Muscle layer of duodenum (tissue), 2 donors: ENCODE measurements around the gene CXCL14.

Source experiments
- H3K27ac ChIP-seq: one replicate; pipeline ENCODE4 v1.7.0; 2013; ENCODE audit warnings: mild to moderate bottlenecking, low read length
- H3K27me3 ChIP-seq: one replicate; pipeline ENCODE4 v1.7.0; 2013; ENCODE audit warnings: low read depth, mild to moderate bottlenecking, control low read depth, low read length
- H3K36me3 ChIP-seq, 2 donors: one replicate each; pipeline ENCODE4 v1.7.0; 2013; ENCODE audit warnings: low read length in 2 of 2, control low read depth in 1 of 2, mild to moderate bottlenecking in 1 of 2; ENCODE audit not compliant: insufficient read depth in 2 of 2, control insufficient read depth in 1 of 2
- H3K4me1 ChIP-seq, 2 donors: one replicate each; pipeline ENCODE4 v1.7.0; 2013; ENCODE audit warnings: low read length in 2 of 2, mild to moderate bottlenecking in 2 of 2, control low read depth in 1 of 2, moderate library complexity in 1 of 2; ENCODE audit not compliant: insufficient read depth in 2 of 2, control insufficient read depth in 1 of 2
- H3K4me3 ChIP-seq, 2 donors: one replicate each; pipeline ENCODE4 v1.7.0; 2013; ENCODE audit warnings: low read length in 2 of 2, low read depth in 1 of 2, mild to moderate bottlenecking in 1 of 2
- H3K9me3 ChIP-seq, 2 donors: one replicate each; pipeline ENCODE4 v1.7.0; 2013; ENCODE audit warnings: low read length in 2 of 2, control low read depth in 1 of 2, mild to moderate bottlenecking in 1 of 2; ENCODE audit not compliant: control insufficient read depth in 1 of 2
- donor health status: healthy.

The CXCL14 gene

GRCh38 chr5:135594416-135594960 lies 15.7 kb upstream of the CXCL14 start:
- Histone ChIP-seq H3K27ac (no peak overlapping the region), H3K4me1 (no peaks in the 10 kb centered on the region), H3K4me3 (no peak overlapping the region), H3K9me3 (no peaks in the 10 kb centered on the region), H3K36me3 (no peaks in the 10 kb centered on the region), H3K27me3 (no peaks in the 10 kb centered on the region)

- Histone ChIP-seq H3K9me3 (no peaks in the 10 kb centered on the region), H3K27me3 (no peaks in the 10 kb centered on the region), H3K36me3 (no peaks in the 10 kb centered on the region), H3K4me3 (no peak overlapping the region), H3K4me1 (no peaks in the 10 kb centered on the region), H3K27ac (no peak overlapping the region)
Observed at GRCh38 chr5:135593886-135594285, 15.1 kb upstream of the CXCL14 start.

GRCh38 chr5:135593141-135593540 lies 14.3 kb upstream of the CXCL14 start:
- H3K4me3 ChIP-seq = no peak overlapping the region
- no peaks in the 10 kb centered on the region for H3K27me3 ChIP-seq
- H3K9me3 ChIP-seq = no peaks in the 10 kb centered on the region
- no peak overlapping the region for H3K27ac ChIP-seq
- H3K4me1 ChIP-seq = no peaks in the 10 kb centered on the region
- no peaks in the 10 kb centered on the region for H3K36me3 ChIP-seq

- no peak overlapping the region for H3K4me3 ChIP-seq
Observed at GRCh38 chr5:135592312-135593045, 13.7 kb upstream of the CXCL14 start.

DNA sequence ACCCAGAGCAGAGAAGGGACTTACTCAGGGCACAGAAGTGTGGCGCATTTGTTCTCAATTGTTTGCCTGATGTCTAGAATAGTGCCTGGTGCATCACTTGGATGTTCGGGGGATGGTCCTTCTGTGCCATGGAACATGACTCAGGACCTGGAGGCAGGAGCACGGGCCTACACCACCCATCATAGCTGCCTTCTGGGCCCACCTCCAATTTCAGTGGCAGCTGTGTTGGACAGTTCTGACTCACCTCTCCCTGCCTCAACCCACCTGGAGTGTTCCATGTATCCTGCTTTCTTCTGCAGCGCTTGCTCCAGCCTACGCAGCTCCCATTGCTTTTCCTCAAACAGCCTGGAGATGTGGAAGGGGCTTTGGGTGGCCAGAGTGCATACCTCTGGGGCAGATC lies 12.5 kb upstream of the CXCL14 start:
- no peak overlapping the region for H3K27ac ChIP-seq

More at GRCh38 chr5:135592312-135593045, 13.7 kb upstream of the CXCL14 start:
- no peaks in the 10 kb centered on the region for H3K9me3 ChIP-seq
- H3K4me1 ChIP-seq = no peaks in the 10 kb centered on the region
- H3K36me3 ChIP-seq = no peaks in the 10 kb centered on the region
- H3K27ac ChIP-seq = no peak overlapping the region
- H3K27me3 ChIP-seq = no peaks in the 10 kb centered on the region

DNA sequence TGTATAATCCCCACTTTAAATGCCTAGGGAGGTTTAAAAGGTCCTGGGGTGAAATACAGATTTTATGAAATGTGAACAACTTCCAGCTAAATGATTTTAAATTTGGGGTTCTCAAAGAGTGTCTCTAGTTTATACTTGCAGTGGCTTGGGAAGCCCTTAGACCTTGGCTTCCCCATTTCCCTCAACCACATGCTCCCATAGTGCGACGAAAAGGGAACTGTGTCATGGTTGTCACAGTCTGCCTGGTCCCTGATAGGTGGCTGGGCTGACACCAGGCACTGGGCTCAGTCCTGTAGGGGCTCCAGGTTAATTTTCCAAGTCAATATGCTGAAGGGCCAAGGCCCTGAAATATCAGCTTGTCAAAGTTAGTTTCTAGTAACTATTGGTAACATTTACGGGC lies 10.4 kb upstream of the CXCL14 start:
- no peaks in the 10 kb centered on the region for H3K9me3 ChIP-seq
- H3K27me3 ChIP-seq = no peaks in the 10 kb centered on the region
- no peak overlapping the region for H3K27ac ChIP-seq
- H3K36me3 ChIP-seq = no peaks in the 10 kb centered on the region
- no peak overlapping the region for H3K4me3 ChIP-seq
- no peaks in the 10 kb centered on the region for H3K4me1 ChIP-seq

More for the DNA sequence above, 12.5 kb upstream of the CXCL14 start:
- Histone ChIP-seq H3K27me3 (no peaks in the 10 kb centered on the region), H3K36me3 (no peaks in the 10 kb centered on the region), H3K4me3 (no peak overlapping the region), H3K9me3 (no peaks in the 10 kb centered on the region), H3K4me1 (no peaks in the 10 kb centered on the region)

- Histone ChIP-seq H3K9me3 (no peaks in the 10 kb centered on the region), H3K4me1 (no peaks in the 10 kb centered on the region), H3K4me3 (no peak overlapping the region), H3K36me3 (no peaks in the 10 kb centered on the region), H3K27ac (no peak overlapping the region), H3K27me3 (peaks cover 7% of the 10 kb centered on the region)
Observed at GRCh38 chr5:135587721-135588663, 9.2 kb upstream of the CXCL14 start.

DNA sequence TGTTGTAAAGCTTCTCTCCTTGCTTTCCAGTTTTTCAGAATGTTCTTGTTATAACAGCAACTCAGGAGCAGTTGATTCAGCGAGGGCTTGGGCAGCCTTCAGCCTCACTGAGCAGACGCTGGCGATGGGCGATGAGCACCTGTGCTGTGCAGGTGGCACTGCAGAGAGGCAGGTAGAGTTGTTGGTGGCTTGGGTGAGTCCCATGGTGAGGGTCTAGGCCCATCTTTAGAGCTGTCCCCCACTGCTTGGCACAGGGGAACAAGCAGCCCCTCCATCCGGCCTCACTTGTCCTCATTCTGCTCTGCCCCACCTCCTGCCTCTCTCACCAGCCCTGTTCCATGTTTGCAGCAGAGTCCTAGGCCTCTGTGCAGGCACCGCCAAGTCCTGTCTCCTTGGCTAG lies 6.1 kb upstream of the CXCL14 start:
- peaks cover 10% of the 10 kb centered on the region for H3K27me3 ChIP-seq
- no peak overlapping the region for H3K27ac ChIP-seq
- H3K9me3 ChIP-seq = no peaks in the 10 kb centered on the region
- no peak overlapping the region for H3K4me3 ChIP-seq
- H3K4me1 ChIP-seq = no peaks in the 10 kb centered on the region
- no peaks in the 10 kb centered on the region for H3K36me3 ChIP-seq

GRCh38 chr5:135584276-135584675 lies 5.5 kb upstream of the CXCL14 start:
- H3K27me3 ChIP-seq = peaks cover 13% of the 10 kb centered on the region

GRCh38 chr5:135582099-135582781 lies 3.4 kb upstream of the CXCL14 start:
- H3K4me3 ChIP-seq = no peak overlapping the region
- no peaks in the 10 kb centered on the region for H3K9me3 ChIP-seq
- peaks cover 26% of the 10 kb centered on the region for H3K27me3 ChIP-seq
- H3K27ac ChIP-seq = no peak overlapping the region
- H3K4me1 ChIP-seq = peaks cover 0 to 9% of the 10 kb centered on the region in 2 donors
- no peaks in the 10 kb centered on the region for H3K36me3 ChIP-seq

More at GRCh38 chr5:135584276-135584675, 5.5 kb upstream of the CXCL14 start:
- Histone ChIP-seq H3K9me3 (no peaks in the 10 kb centered on the region), H3K4me3 (no peak overlapping the region), H3K4me1 (peaks cover 0 to under 1% of the 10 kb centered on the region in 2 donors), H3K27ac (no peak overlapping the region), H3K36me3 (no peaks in the 10 kb centered on the region)

- H3K9me3 ChIP-seq = no peaks in the 10 kb centered on the region
- peak overlapping the region; percentile 23 to 42 for H3K4me3 ChIP-seq
- H3K36me3 ChIP-seq = no peaks in the 10 kb centered on the region
- H3K4me1 ChIP-seq = peaks cover 0 to 9% of the 10 kb centered on the region in 2 donors
- H3K27ac ChIP-seq = no peak overlapping the region
- peaks cover 20% of the 10 kb centered on the region for H3K27me3 ChIP-seq
Observed at GRCh38 chr5:135578305-135578684, 496 bp downstream of the CXCL14 start.
